ENCODE measurements around the gene UMAD1. TPM values are rescaled to one million over a fixed set of nuclear protein-coding genes. Genes with fewer than 3 reads are reported as not detected.

UMAD1 gene
- total RNA-seq, 1 donor, result 8.2 TPM

DNA sequence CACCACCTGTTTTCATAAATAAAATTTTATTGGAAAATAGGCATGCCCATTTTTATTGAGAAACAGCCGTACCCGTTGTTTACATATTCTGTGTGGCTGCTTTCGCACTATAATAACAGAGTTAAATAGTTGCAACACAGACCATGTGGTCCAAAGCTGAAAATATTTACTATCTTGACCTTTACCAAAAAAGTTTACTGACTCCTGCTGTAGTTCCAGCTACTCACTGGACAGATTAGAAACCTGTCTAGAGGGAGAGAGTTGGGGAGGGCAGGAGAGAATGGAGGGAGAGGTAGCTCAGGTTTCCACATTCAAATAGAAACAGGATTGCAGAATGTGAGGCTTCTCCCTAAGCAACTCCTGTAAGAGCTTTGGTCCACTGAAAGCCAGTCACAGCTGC, 273.0 kb downstream of the UMAD1 start:
- no peaks in the 10 kb centered on the region for H3K27me3 ChIP-seq (ENCODE audit: insufficient read depth, low read length)
- no peaks in the 10 kb centered on the region for H3K4me1 ChIP-seq (ENCODE audit: insufficient read depth, low read length)
- no peak overlapping the region for H3K4me3 ChIP-seq (ENCODE audit: low read length)
- H3K9me3 ChIP-seq (ENCODE audit: low read depth, low read length), result no peaks in the 10 kb centered on the region

DNA sequence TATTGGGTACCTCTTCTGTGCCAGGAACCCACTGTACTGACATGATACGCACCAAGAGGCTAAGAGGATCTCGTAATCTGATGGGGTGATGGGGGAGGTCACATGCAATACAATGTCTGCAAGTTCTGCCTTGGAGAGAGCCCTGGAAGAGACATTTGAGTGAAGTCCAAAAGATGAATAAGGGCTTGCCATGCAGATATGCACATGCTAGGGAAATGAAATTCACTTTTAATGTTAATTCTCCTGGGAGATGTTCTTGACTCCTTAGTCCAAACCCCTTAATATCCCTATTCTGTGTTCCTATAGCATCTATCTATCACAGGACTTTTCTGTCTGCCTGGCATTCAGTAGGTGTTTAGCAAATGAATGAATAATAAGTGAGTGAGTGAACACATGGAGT, 274.0 kb downstream of the UMAD1 start:
- no peaks in the 10 kb centered on the region for H3K4me1 ChIP-seq (ENCODE audit: insufficient read depth, low read length)
- no peak overlapping the region for H3K4me3 ChIP-seq (ENCODE audit: low read length)
- H3K9me3 ChIP-seq (ENCODE audit: low read depth, low read length), result no peaks in the 10 kb centered on the region
- no peaks in the 10 kb centered on the region for H3K27me3 ChIP-seq (ENCODE audit: insufficient read depth, low read length)

DNA sequence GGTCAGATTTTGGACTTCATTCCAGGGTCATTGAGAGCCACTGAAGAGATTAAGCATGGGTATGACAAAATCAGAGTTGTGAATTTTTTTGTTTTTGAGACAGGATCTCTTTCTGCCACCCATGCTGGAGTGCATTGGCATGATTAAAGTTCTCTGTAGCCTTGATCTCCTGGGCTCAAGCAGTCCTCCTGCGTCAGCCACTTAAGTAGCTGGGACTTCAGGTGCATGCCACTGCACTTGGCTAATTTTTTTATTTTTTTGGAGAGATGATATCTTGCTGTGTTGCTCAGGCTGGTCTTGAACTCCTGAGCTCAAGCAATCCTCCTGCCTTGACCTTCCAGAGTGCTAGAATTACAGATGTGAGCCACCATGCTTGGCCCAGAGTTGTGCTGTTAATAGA, 275.5 kb downstream of the UMAD1 start:
- H3K9me3 ChIP-seq (ENCODE audit: low read depth, low read length), result no peaks in the 10 kb centered on the region
- H3K4me1 ChIP-seq (ENCODE audit: insufficient read depth, low read length), result no peaks in the 10 kb centered on the region
- no peak overlapping the region for H3K4me3 ChIP-seq (ENCODE audit: low read length)
- no peaks in the 10 kb centered on the region for H3K27me3 ChIP-seq (ENCODE audit: insufficient read depth, low read length)

DNA sequence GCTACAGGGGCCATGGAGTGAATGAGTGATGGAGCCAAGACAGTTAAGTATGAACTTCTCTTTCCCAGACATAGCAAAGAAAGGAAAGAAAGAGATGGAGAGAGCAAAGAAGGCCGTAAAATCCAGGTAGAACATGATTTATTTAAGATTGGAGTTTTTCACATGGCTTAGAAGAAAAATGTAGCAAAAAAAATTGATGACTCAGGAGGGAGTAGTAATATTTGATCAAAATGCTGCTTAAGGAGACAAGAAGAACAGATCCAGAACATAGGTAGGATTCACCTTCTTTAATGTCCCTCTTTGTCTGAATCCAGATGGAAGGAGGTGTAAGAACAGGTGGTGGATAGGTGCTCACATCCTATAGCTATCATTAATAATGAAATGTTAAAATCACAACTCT, 277.0 kb downstream of the UMAD1 start:
- Histone ChIP-seq H3K4me1 (ENCODE audit: insufficient read depth, low read length) (no peaks in the 10 kb centered on the region), H3K27me3 (ENCODE audit: insufficient read depth, low read length) (no peaks in the 10 kb centered on the region), H3K4me3 (ENCODE audit: low read length) (no peak overlapping the region)

DNA sequence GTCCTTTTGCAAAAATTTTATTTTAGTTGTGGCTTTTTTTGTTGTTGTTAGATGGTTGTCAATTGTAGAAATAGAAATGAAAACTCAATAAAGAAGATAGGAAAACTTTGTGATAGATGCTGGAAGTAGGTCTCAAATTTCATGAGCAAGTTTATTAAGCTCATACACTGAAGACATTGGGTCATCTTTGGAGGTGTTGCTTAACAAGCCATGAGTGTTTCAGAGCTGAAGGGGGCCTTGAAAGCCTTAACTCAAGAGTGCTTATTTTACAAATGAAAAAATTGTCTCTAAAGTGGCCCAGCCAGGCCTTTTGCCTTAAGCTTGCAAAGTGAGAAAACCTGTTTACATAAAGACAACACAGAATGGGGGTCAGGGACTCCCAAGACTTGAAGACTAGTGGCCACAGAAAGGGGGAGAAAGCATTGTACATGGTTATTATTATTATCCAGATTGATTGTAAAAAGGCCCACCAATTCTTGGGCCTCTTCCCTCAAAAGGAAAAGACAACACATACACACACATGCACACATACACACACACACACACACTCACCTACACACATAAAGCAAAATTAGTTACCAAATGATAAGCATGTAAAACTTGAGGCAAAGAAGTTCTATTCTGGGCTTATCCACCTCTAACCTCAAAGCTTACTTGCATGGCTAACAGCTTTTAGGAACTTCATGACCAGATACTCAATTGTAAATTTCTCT, 278.3 kb downstream of the UMAD1 start:
- no peaks in the 10 kb centered on the region for H3K4me1 ChIP-seq (ENCODE audit: insufficient read depth, low read length)
- no peaks in the 10 kb centered on the region for H3K27me3 ChIP-seq (ENCODE audit: insufficient read depth, low read length)
- H3K9me3 ChIP-seq (ENCODE audit: low read depth, low read length), result no peaks in the 10 kb centered on the region
- no peak overlapping the region for H3K4me3 ChIP-seq (ENCODE audit: low read length)

More for the DNA sequence above, 277.0 kb downstream of the UMAD1 start:
- no peaks in the 10 kb centered on the region for H3K9me3 ChIP-seq (ENCODE audit: low read depth, low read length)

DNA sequence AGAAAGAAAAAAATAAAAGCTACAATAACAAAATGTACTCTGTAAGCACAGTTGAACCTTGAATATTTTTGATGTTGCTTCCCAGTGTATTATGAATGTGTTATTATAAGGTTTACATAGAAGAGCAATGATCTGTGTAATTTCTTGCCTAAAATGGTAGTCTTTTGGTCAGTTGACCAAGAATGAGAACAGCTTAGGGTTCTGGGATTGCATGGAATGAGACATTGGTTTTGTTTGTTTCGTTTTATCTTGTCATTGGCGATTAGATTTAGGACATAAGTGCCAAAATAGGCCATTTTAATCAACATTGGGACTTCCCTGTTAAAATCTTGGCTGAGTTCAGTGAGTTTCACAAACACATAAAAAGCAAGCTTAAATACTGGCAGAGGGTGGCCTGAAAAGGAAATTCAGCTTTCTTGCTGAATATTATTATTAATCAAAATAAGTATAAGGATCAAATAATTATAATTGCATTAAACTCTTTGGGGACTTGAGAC, 278.9 kb downstream of the UMAD1 start:
- no peak overlapping the region for H3K4me3 ChIP-seq (ENCODE audit: low read length)
- H3K4me1 ChIP-seq (ENCODE audit: insufficient read depth, low read length), result no peaks in the 10 kb centered on the region
- H3K27me3 ChIP-seq (ENCODE audit: insufficient read depth, low read length), result no peaks in the 10 kb centered on the region
- H3K9me3 ChIP-seq (ENCODE audit: low read depth, low read length), result no peaks in the 10 kb centered on the region

DNA sequence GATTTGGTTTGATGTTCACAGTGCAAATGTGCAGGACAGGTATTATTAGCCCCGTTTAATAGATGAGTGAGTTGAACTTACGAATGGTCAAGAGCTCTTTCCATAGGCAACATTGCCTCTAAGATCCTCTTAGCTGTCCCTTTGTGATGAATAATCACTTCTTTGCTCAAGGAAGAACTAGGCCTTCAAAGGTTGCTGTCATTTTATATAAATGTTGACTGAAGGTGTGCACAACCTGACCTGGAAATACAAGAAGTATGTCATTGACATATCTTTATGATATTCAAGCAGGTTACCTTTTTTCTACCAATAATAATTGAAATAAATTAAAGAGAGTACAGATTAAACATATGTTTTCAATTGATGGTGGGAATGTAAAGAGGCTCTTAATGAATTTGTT, 279.5 kb downstream of the UMAD1 start:
- Histone ChIP-seq H3K9me3 (ENCODE audit: low read depth, low read length) (no peaks in the 10 kb centered on the region), H3K4me1 (ENCODE audit: insufficient read depth, low read length) (no peaks in the 10 kb centered on the region), H3K4me3 (ENCODE audit: low read length) (no peak overlapping the region), H3K27me3 (ENCODE audit: insufficient read depth, low read length) (no peaks in the 10 kb centered on the region)

DNA sequence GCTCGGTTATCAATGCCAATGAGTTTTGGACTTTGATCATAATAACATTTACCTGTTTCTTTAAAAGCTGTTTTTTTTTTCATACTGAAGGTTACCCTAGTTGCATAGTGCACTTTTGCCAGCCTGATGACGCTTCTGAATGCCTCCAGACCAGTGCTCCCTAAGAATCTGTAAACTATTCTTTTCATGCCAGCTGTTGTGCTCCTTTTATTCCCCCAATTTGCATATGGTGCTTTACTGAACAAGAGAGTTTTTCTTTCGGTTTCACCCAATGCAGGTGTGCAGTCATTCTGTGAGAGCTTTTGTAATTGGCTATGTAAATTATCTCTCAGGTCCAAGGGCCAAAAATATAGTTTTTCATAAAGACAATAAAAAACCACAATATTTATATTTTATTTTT, 279.9 kb downstream of the UMAD1 start:
- no peaks in the 10 kb centered on the region for H3K4me1 ChIP-seq (ENCODE audit: insufficient read depth, low read length)
- H3K27me3 ChIP-seq (ENCODE audit: insufficient read depth, low read length), result no peaks in the 10 kb centered on the region
- H3K4me3 ChIP-seq (ENCODE audit: low read length), result no peak overlapping the region
- no peaks in the 10 kb centered on the region for H3K9me3 ChIP-seq (ENCODE audit: low read depth, low read length)

DNA sequence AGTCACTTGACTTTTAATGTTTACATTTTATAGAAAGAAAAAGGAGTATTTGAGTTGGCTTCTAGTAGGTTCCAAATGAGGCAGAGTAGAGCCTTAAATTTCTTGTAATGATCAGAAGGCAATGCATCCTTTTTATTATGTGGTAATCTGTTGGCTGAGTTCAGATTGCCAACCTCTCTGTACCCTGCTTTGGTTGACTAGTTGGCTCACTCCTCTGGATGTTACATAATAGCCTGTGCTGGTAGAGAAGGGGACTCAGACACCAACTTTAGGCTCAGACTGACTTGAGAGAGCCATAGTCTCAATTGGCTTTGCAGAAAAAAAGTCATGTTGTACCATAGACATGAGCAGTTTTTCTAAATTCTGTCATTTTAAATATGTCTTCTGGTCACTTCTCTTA, 281.3 kb downstream of the UMAD1 start:
- H3K4me3 ChIP-seq (ENCODE audit: low read length), result no peak overlapping the region
- H3K4me1 ChIP-seq (ENCODE audit: insufficient read depth, low read length), result no peaks in the 10 kb centered on the region
- H3K27me3 ChIP-seq (ENCODE audit: insufficient read depth, low read length), result no peaks in the 10 kb centered on the region
- no peaks in the 10 kb centered on the region for H3K9me3 ChIP-seq (ENCODE audit: low read depth, low read length)

DNA sequence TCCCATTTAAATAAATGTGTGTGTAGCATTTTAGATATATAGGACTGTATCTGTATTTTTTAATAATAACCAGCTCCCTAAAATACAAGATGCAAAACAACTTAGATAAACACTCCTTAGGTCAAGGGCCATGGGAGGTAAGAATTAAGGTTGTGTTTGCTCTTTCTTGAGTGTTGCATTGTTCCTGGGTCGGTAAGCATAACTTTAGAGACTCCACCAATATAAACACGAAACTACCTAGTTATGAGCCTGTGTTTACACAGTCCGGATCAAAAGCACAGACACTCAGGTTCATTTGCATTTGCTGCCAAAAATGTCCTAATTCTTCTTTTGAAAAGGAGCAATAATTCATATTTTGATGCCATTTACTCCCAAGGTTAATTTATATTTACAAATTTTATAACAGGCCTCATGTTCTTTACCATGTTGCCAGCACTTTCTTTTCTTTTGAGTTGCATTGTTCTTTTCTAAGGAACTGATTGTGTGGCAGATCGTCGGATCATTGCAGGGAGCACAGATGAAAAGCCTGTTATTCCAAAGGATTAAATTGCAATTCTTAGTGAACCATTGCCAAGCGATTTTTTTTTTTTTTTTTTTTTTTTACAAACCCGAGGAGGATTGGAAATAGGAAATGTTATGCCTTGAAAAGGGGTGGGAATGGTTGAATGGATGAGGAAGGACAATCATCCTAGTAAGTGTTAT, 282.3 kb downstream of the UMAD1 start:
- no peaks in the 10 kb centered on the region for H3K9me3 ChIP-seq (ENCODE audit: low read depth, low read length)
- no peaks in the 10 kb centered on the region for H3K27me3 ChIP-seq (ENCODE audit: insufficient read depth, low read length)
- no peaks in the 10 kb centered on the region for H3K4me1 ChIP-seq (ENCODE audit: insufficient read depth, low read length)
- H3K4me3 ChIP-seq (ENCODE audit: low read length), result no peak overlapping the region

DNA sequence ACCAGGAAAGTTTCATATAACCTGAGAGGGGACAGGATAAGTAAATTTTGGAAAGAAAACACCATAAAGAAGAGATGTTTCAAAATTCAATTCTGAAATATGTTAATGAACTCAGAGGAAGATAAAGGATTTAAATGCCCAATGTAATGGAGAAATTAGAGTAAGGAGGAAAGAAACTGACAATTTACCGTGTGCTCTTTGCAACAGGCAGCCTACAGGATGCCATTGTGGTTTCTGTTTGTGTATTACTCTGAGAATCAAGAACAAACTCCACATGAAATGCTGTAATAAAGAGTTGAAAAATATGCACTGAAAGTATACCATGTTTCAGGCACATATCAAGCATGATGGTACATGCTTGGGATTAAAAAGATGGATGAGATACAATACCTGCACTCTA, 283.3 kb downstream of the UMAD1 start:
- H3K9me3 ChIP-seq (ENCODE audit: low read depth, low read length), result no peaks in the 10 kb centered on the region
- no peak overlapping the region for H3K4me3 ChIP-seq (ENCODE audit: low read length)
- no peaks in the 10 kb centered on the region for H3K27me3 ChIP-seq (ENCODE audit: insufficient read depth, low read length)
- H3K4me1 ChIP-seq (ENCODE audit: insufficient read depth, low read length), result no peaks in the 10 kb centered on the region

DNA sequence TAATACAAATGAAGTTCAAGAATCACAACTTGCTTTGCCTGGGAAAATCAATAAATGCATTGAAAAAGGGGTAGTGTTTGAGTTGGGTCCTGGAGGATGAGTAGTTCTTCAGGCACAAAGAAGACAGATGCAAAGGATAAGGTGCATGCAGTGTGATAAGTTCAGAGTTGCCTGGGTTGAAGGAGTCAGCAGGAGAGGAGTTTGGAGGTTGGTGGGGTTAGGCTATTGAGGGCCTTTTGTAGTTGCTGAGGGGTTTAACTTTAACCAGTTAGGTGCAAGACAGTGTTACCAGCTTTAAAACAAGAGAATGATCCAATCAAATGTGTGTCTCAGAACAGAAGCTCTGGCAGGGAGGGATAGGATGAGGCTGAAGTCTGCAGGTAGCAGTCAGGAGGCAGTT, 283.8 kb downstream of the UMAD1 start:
- Histone ChIP-seq H3K27me3 (ENCODE audit: insufficient read depth, low read length) (no peaks in the 10 kb centered on the region), H3K4me3 (ENCODE audit: low read length) (no peak overlapping the region), H3K4me1 (ENCODE audit: insufficient read depth, low read length) (no peaks in the 10 kb centered on the region), H3K9me3 (ENCODE audit: low read depth, low read length) (no peaks in the 10 kb centered on the region)

Other genes with a start within 250 kb of the UMAD1 start
- 0.42 TPM for gene COL28A1, start 104.9 kb upstream of the UMAD1 start, total RNA-seq
- gene MIOS, start 73.9 kb upstream of the UMAD1 start, total RNA-seq, result 78.3 TPM
- gene RPA3, start 77.9 kb downstream of the UMAD1 start, total RNA-seq, result 21.5 TPM

All from mononuclear cell (primary cell).